HepG2 (cell line): Measurements from ENCODE around the gene PRUNE1. TPM values are rescaled to one million over a fixed set of nuclear protein-coding genes. Genes with fewer than 3 reads are reported as not detected.

Source experiments
- CC2D1A ChIP-seq: sonication (generic); formaldehyde crosslinking; IDR thresholded peaks from 2 replicates; pipeline ENCODE4 v1.8.1; 2023; ENCODE audit warnings: mild to moderate bottlenecking, missing genetic modification reagents
- ETV6 ChIP-seq: sonication (generic); formaldehyde crosslinking; conservative IDR thresholded peaks from 2 replicates; pipeline ENCODE4 v1.4.0; 2020; ENCODE audit warnings: missing genetic modification reagents
- FOXA3 ChIP-seq: IDR thresholded peaks from 2 replicates; pipeline ENCODE4 v1.6.1; 2016; ENCODE audit warnings: missing genetic modification reagents, missing compliant biosample characterization
- GATAD1 ChIP-seq: IDR thresholded peaks from 2 replicates; pipeline ENCODE4 v1.6.1; 2016; ENCODE audit warnings: missing genetic modification reagents, missing compliant biosample characterization
- HNRNPL ChIP-seq: fragments of 200-400 bp; formaldehyde crosslinking; IDR thresholded peaks from 2 replicates; pipeline ENCODE4 v1.6.1; 2017; ENCODE audit warnings: mild to moderate bottlenecking, low read depth, low read length
- ISL2 ChIP-seq: sonication (generic); formaldehyde crosslinking; IDR thresholded peaks from 2 replicates; pipeline ENCODE4 v1.5.0; 2020; ENCODE audit warnings: missing genetic modification reagents
- KDM3A ChIP-seq: IDR thresholded peaks from 2 replicates; pipeline ENCODE4 v1.6.1; 2018; ENCODE audit warnings: low read depth, missing compliant biosample characterization
- MAF1 ChIP-seq: sonication (generic); formaldehyde crosslinking; IDR thresholded peaks from 2 replicates; pipeline ENCODE4 v1.5.0; 2020; ENCODE audit warnings: missing genetic modification reagents, borderline replicate concordance
- MLLT10 ChIP-seq: sonication (generic); formaldehyde crosslinking; IDR thresholded peaks from 2 replicates; pipeline ENCODE4 v1.4.0; 2020; ENCODE audit warnings: missing genetic modification reagents
- SAP130 ChIP-seq: IDR thresholded peaks from 2 replicates; pipeline ENCODE4 v1.6.1; 2016; ENCODE audit warnings: low read depth
- SUZ12 ChIP-seq: fragments of 150-350 bp; IDR thresholded peaks from 2 replicates; pipeline ENCODE4 v1.6.1; 2014; ENCODE audit warnings: low read depth, low read length
- ZEB1 ChIP-seq: IDR thresholded peaks from 2 replicates; pipeline ENCODE4 v1.6.1; 2012; ENCODE audit warnings: mild to moderate bottlenecking, low read depth, inconsistent platforms; ENCODE audit not compliant: insufficient replicate concordance
- ZNF569 ChIP-seq: sonication (generic); formaldehyde crosslinking; IDR thresholded peaks from 2 replicates; pipeline ENCODE4 v1.5.0; 2020; ENCODE audit warnings: mild to moderate bottlenecking, missing genetic modification reagents, moderate library complexity, borderline replicate concordance
- ZNF629 ChIP-seq: sonication (generic); formaldehyde crosslinking; conservative IDR thresholded peaks from 2 replicates; pipeline ENCODE4 v1.5.0; 2020; ENCODE audit warnings: missing genetic modification reagents
- polyA plus RNA-seq, 8 experiments: library from polyadenylated mRNA; depleted of rRNA in 3 of 8; stranded (reverse) in 7 of 8; unstranded in 1 of 8; fragments of >200 nt; fragmentation: Illumina TruSeq in 4 of 8; extraction: Trizol in 4 of 8; gene quantifications; 2 replicates each; pipeline versions ENCODE4 v1.2.1 to v1.2.3, GENCODE V29; 2011 to 2016; ENCODE audit warnings: low read depth in 4 of 8, missing spikeins in 1 of 8, mixed read lengths in 1 of 8; ENCODE audit not compliant: insufficient read depth in 1 of 8
- total RNA-seq, 5 experiments: library from RNA; depleted of rRNA; stranded (reverse); fragments of >200 nt; fragmentation: Illumina TruSeq; extraction: Trizol; gene quantifications; 2 replicates each; pipeline ENCODE4 v1.2.3, GENCODE V29; 2016; ENCODE audit warnings: low read depth in 1 of 5
- TF ChIP-seq, protein P1 (sequence below): sonication (generic); formaldehyde crosslinking; IDR thresholded peaks from 2 replicates; pipeline ENCODE4 v1.4.0; 2020; ENCODE audit warnings: missing genetic modification reagents, borderline replicate concordance
- TF ChIP-seq, protein P2 (sequence below): sonication (generic); formaldehyde crosslinking; IDR thresholded peaks from 2 replicates; pipeline ENCODE4 v1.4.0; 2020; ENCODE audit warnings: missing genetic modification reagents, mild to moderate bottlenecking, borderline replicate concordance
- TF ChIP-seq, protein P3 (sequence below): sonication (generic); formaldehyde crosslinking; IDR thresholded peaks from 2 replicates; pipeline ENCODE4 v1.8.0; 2022; ENCODE audit warnings: mild to moderate bottlenecking, missing genetic modification reagents, borderline replicate concordance
- TF ChIP-seq, protein P4 (sequence below): sonication (generic); formaldehyde crosslinking; IDR thresholded peaks from 2 replicates; pipeline ENCODE4 v1.4.0; 2020; ENCODE audit warnings: mild to moderate bottlenecking, missing genetic modification reagents, borderline replicate concordance

The PRUNE1 gene
- total and polyA plus RNA-seq, 2 of the 13 experiments (the other 11 are each of a cell fraction or from before 2014, with no cell fraction given) = 19.0 to 31.9 TPM

DNA sequence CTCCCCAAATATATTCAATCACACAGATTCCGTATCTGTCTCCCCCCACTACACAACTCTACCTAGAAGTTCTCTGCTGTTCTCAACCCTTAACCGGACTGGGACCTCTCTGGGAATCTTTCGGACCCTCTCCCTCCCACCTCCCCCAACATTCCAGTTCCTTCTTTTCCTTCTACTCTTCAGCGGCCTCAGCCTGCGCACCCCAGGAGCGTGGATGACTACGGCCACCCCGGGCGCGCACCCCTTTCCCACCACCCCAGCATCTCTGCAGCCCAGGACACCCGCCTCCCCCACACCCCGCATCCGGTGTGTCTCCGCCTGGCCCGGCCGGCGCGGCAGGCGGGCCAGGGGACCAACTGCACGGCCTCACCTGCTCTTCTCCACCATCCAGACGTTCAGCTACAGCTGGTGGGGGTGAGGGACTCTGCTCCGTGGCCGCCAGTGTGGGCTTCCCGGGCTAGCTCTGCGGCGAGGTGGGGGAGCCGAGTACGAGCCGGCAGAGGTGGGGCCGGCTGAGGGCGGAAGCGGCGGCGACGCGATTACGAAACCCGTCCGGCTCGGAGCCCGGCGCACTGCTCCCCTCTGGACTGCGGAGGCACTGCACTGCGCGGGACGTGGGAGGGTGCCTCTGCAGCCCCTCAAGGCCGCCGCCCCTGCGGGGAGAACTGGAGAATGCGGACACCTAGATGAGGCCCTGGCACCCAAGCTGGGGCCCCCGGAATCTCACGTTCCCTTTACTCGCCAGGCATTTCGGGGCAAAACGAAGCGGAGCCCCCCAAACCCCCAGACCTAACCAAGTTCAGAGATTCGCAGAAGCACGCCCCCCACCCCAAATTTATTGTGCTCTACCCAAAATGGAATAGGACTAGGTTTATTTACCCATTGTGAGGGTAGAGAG, 51.1 kb downstream of the PRUNE1 start, which contains the start of gene CDC42SE1 (continued):
- TF ChIP-seq, protein P1, sequence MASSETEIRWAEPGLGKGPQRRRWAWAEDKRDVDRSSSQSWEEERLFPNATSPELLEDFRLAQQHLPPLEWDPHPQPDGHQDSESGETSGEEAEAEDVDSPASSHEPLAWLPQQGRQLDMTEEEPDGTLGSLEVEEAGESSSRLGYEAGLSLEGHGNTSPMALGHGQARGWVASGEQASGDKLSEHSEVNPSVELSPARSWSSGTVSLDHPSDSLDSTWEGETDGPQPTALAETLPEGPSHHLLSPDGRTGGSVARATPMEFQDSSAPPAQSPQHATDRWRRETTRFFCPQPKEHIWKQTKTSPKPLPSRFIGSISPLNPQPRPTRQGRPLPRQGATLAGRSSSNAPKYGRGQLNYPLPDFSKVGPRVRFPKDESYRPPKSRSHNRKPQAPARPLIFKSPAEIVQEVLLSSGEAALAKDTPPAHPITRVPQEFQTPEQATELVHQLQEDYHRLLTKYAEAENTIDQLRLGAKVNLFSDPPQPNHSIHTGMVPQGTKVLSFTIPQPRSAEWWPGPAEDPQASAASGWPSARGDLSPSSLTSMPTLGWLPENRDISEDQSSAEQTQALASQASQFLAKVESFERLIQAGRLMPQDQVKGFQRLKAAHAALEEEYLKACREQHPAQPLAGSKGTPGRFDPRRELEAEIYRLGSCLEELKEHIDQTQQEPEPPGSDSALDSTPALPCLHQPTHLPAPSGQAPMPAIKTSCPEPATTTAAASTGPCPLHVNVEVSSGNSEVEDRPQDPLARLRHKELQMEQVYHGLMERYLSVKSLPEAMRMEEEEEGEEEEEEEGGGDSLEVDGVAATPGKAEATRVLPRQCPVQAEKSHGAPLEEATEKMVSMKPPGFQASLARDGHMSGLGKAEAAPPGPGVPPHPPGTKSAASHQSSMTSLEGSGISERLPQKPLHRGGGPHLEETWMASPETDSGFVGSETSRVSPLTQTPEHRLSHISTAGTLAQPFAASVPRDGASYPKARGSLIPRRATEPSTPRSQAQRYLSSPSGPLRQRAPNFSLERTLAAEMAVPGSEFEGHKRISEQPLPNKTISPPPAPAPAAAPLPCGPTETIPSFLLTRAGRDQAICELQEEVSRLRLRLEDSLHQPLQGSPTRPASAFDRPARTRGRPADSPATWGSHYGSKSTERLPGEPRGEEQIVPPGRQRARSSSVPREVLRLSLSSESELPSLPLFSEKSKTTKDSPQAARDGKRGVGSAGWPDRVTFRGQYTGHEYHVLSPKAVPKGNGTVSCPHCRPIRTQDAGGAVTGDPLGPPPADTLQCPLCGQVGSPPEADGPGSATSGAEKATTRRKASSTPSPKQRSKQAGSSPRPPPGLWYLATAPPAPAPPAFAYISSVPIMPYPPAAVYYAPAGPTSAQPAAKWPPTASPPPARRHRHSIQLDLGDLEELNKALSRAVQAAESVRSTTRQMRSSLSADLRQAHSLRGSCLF (CRISPR knock-in tag) = no peak
- TF ChIP-seq ISL2 = no peak
- TF ChIP-seq MLLT10 (CRISPR knock-in tag) = no peak
- TF ChIP-seq ZEB1 = peak; percentile 28
- TF ChIP-seq ETV6 = 0 out of 2 replicates have a peak, but pooled peaks have one; percentile 43
- TF ChIP-seq MAF1 (CRISPR knock-in tag) = no peak
- 0 out of 2 replicates have a peak, but pooled peaks have one; percentile 13 for TF ChIP-seq HNRNPL
- TF ChIP-seq GATAD1 (CRISPR knock-in tag) = peak; percentile 79
- TF ChIP-seq ZNF569 = no peak
- TF ChIP-seq FOXA3 (CRISPR knock-in tag) = peak; percentile 51
- TF ChIP-seq ZNF629 = no peak
- TF ChIP-seq, protein P2, sequence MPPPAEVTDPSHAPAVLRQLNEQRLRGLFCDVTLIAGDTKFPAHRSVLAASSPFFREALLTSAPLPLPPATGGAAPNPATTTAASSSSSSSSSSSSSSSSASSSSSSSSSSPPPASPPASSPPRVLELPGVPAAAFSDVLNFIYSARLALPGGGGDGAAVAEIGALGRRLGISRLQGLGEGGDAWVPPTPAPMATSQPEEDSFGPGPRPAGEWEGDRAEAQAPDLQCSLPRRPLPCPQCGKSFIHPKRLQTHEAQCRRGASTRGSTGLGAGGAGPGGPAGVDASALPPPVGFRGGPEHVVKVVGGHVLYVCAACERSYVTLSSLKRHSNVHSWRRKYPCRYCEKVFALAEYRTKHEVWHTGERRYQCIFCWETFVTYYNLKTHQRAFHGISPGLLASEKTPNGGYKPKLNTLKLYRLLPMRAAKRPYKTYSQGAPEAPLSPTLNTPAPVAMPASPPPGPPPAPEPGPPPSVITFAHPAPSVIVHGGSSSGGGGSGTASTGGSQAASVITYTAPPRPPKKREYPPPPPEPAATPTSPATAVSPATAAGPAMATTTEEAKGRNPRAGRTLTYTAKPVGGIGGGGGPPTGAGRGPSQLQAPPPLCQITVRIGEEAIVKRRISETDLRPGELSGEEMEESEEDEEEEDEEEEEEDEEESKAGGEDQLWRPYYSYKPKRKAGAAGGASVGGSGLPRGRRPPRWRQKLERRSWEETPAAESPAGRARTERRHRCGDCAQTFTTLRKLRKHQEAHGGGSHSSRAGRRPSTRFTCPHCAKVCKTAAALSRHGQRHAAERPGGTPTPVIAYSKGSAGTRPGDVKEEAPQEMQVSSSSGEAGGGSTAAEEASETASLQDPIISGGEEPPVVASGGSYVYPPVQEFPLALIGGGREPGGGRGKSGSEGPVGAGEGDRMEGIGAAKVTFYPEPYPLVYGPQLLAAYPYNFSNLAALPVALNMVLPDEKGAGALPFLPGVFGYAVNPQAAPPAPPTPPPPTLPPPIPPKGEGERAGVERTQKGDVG (CRISPR knock-in tag) = no peak
- TF ChIP-seq KDM3A = peak; percentile 66; the same call in 1 of the 2 replicates
- TF ChIP-seq, protein P3, sequence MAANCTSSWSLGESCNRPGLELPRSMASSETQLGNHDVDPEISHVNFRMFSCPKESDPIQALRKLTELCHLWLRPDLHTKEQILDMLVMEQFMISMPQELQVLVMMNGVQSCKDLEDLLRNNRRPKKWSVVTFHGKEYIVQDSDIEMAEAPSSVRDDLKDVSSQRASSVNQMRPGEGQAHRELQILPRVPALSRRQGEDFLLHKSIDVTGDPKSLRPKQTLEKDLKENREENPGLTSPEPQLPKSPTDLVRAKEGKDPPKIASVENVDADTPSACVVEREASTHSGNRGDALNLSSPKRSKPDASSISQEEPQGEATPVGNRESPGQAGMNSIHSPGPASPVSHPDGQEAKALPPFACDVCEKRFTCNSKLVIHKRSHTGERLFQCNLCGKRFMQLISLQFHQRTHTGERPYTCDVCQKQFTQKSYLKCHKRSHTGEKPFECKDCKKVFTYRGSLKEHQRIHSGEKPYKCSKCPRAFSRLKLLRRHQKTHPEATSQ = no peak
- TF ChIP-seq SAP130 (CRISPR knock-in tag) = peak; percentile 91
- no peak for TF ChIP-seq CC2D1A (CRISPR knock-in tag)
- TF ChIP-seq, protein P4, sequence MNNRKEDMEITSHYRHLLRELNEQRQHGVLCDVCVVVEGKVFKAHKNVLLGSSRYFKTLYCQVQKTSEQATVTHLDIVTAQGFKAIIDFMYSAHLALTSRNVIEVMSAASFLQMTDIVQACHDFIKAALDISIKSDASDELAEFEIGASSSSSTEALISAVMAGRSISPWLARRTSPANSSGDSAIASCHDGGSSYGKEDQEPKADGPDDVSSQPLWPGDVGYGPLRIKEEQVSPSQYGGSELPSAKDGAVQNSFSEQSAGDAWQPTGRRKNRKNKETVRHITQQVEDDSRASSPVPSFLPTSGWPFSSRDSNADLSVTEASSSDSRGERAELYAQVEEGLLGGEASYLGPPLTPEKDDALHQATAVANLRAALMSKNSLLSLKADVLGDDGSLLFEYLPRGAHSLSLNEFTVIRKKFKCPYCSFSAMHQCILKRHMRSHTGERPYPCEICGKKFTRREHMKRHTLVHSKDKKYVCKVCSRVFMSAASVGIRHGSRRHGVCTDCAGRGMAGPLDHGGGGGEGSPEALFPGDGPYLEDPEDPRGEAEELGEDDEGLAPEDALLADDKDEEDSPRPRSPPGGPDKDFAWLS (CRISPR knock-in tag) = no peak
- no peak for TF ChIP-seq SUZ12
